PC-9 (cell line): ENCODE results near the gene FAM47E. TPM values are rescaled to one million over a fixed set of nuclear protein-coding genes. Genes with fewer than 3 reads are reported as not detected.
A peak's percentile ranks its signal among the peaks of the same experiment; 100 is the strongest.

Experiments used
- BruUV-seq: library from RNA; stranded (reverse); fragments of 400-500 nt; replicated peaks from 2 replicates; lab custom pipeline; 2021; lab: Mats Ljungman, UMichigan
- CTCF ChIA-PET: fragments of 300-600 bp; sonication (Branson Sonifier 250); formaldehyde crosslinking; loops from one replicate; lab custom pipeline; 2022; ENCODE audit warnings: antibody characterized with exemption; lab: Charles Lee
- POLR2A ChIA-PET: fragments of 300-600 bp; sonication (Branson Sonifier 250); formaldehyde crosslinking; loops from one replicate; lab custom pipeline; 2022; ENCODE audit warnings: antibody characterized with exemption; ENCODE audit not compliant: unreplicated experiment; lab: Charles Lee
- DNase-seq, 2 experiments: peaks; one replicate each; pipeline versions ENCODE4 v3.0.0 to v3.0.0-alpha.2; 2015 to 2022; ENCODE audit warnings: mixed read lengths in 1 of 2
- H2AFZ ChIP-seq: fragments of 200-600 bp; sonication (generic); 2 replicates; pipeline ENCODE4 v1.8.1; 2017; ENCODE audit warnings: antibody characterized with exemption
- H3F3A ChIP-seq: fragments of 200-600 bp; sonication (generic); 2 replicates; pipeline ENCODE4 v1.8.1; 2017; ENCODE audit warnings: antibody characterized with exemption, mild to moderate bottlenecking, low read depth; ENCODE audit not compliant: insufficient read depth
- H3K27ac ChIP-seq: fragments of 200-600 bp; sonication (generic); 2 replicates; pipeline ENCODE4 v1.6.1; 2016; ENCODE audit warnings: mixed run types
- H3K27me3 ChIP-seq: fragments of 200-600 bp; sonication (generic); 2 replicates; pipeline ENCODE4 v1.6.1; 2016; ENCODE audit warnings: low read depth, mixed run types; ENCODE audit not compliant: insufficient read depth
- H3K36me3 ChIP-seq: fragments of 200-600 bp; sonication (generic); 2 replicates; pipeline ENCODE4 v1.6.1; 2016; ENCODE audit warnings: low read depth, mixed run types
- H3K4me1 ChIP-seq: fragments of 200-600 bp; sonication (generic); replicated peaks from 2 replicates; pipeline ENCODE4 v1.6.1; 2016; ENCODE audit warnings: mixed run types; ENCODE audit not compliant: insufficient read depth
- H3K4me2 ChIP-seq: fragments of 200-600 bp; sonication (generic); 2 replicates; pipeline ENCODE4 v1.6.1; 2017; ENCODE audit warnings: mixed run types
- H3K4me3 ChIP-seq: fragments of 200-600 bp; sonication (generic); 2 replicates; pipeline ENCODE4 v1.6.1; 2016; ENCODE audit warnings: mixed run types
- H3K79me2 ChIP-seq: fragments of 200-600 bp; sonication (generic); 2 replicates; pipeline ENCODE4 v1.6.1; 2017; ENCODE audit warnings: low read depth, mixed run types
- H3K9me2 ChIP-seq: fragments of 200-600 bp; sonication (generic); 2 replicates; pipeline ENCODE4 v1.8.1; 2017; ENCODE audit warnings: mild to moderate bottlenecking; ENCODE audit not compliant: insufficient read depth
- H3K9me3 ChIP-seq: fragments of 200-600 bp; sonication (generic); 2 replicates; pipeline ENCODE4 v1.8.1; 2016; ENCODE audit warnings: low read depth; ENCODE audit not compliant: insufficient read depth
- H4K20me1 ChIP-seq: fragments of 200-600 bp; sonication (generic); 2 replicates; pipeline ENCODE4 v1.8.1; 2017; ENCODE audit not compliant: insufficient read depth
- EZH2 ChIP-seq: fragments of 200-600 bp; sonication (generic); IDR thresholded peaks from 2 replicates; pipeline ENCODE4 v1.8.0; 2017; ENCODE audit warnings: antibody characterized with exemption, low read depth
- intact Hi-C: fragments of 100-400 bp; cut with micrococcal nuclease; formaldehyde crosslinking; loops from one replicate; pipeline ENCODE4 v1.10.0; 2022; ENCODE audit not compliant: unreplicated experiment
- total RNA-seq: library from RNA; stranded (reverse); gene quantifications from 2 replicates; pipeline ENCODE4 v1.2.3, GENCODE V29; 2021
- TF ChIP-seq, protein P1 (sequence below): fragments of 200-600 bp; sonication (generic); conservative IDR thresholded peaks from 2 replicates; pipeline ENCODE4 v1.6.1; 2017; ENCODE audit warnings: mixed run types, antibody characterized with exemption, mild to moderate bottlenecking, moderate library complexity

The FAM47E gene
- total RNA-seq, 1 experiment from 2014 or later: 2.2 TPM

DNA sequence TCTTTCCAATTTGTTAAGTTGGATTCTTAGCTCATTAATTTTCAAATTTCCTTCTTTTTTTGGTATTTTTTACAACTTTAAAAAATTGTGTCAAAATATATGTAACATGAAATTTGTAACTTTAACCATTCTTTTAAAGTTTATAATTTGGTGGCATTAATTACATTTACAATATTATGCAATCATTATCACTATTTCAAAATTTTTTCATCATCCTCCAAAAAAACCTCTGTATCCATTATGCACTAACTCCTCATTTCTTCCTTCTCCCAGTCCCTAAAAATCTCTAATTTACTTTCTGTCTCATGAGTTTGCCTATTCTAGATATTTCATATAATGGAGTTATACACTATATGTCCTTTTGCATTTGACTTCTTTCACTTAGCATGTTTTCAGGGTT, 4.7 kb upstream of the FAM47E start:
- Histone ChIP-seq H4K20me1 (no peaks in the 10 kb centered on the region), H3K36me3 (no peaks in the 10 kb centered on the region), H3K27ac (no peak overlapping the region), H3K4me3 (no peak overlapping the region), H2AFZ (no peak overlapping the region), H3K27me3 (no peaks in the 10 kb centered on the region), H3K79me2 (no peaks in the 10 kb centered on the region), H3F3A (no peaks in the 10 kb centered on the region; the same call in 1 of the 2 replicates), H3K4me2 (no peak overlapping the region), H3K9me3 (no peaks in the 10 kb centered on the region), H3K4me1 (peaks cover 5% of the 10 kb centered on the region; the same call in 1 of the 2 replicates), H3K9me2 (no peaks in the 10 kb centered on the region; the same call in 1 of the 2 replicates)
- no TSS peak for BruUV-seq
- no peak for DNase-seq
- ChIA-PET POLR2A (no interaction called here), CTCF (no interaction called here)
- TF ChIP-seq EZH2: no peak
- TF ChIP-seq, protein P1, sequence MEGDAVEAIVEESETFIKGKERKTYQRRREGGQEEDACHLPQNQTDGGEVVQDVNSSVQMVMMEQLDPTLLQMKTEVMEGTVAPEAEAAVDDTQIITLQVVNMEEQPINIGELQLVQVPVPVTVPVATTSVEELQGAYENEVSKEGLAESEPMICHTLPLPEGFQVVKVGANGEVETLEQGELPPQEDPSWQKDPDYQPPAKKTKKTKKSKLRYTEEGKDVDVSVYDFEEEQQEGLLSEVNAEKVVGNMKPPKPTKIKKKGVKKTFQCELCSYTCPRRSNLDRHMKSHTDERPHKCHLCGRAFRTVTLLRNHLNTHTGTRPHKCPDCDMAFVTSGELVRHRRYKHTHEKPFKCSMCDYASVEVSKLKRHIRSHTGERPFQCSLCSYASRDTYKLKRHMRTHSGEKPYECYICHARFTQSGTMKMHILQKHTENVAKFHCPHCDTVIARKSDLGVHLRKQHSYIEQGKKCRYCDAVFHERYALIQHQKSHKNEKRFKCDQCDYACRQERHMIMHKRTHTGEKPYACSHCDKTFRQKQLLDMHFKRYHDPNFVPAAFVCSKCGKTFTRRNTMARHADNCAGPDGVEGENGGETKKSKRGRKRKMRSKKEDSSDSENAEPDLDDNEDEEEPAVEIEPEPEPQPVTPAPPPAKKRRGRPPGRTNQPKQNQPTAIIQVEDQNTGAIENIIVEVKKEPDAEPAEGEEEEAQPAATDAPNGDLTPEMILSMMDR: no peak
- intact Hi-C loops: no loop called here

DNA sequence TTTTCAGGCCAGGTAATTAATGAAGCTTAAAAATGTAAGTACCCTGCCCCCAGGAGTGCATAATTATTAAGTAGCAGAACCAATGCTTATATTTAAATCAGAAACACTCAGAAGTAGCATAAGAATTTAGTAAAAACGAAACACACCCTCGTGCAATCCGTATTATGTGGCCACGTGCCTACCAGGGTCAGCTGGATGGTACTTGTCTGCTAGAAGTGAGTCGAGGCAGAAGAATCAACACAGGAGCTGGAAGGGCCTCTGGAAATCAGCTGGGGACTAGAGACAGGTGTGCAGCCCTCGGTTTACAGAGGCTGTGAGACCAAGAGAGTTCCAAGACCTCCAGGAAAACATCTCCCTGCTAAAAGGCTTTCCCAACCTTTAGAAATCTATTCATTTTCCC, 559 bp upstream of the FAM47E start:
- POLR2A ChIA-PET: no interaction called here
- no TSS peak for BruUV-seq

DNA sequence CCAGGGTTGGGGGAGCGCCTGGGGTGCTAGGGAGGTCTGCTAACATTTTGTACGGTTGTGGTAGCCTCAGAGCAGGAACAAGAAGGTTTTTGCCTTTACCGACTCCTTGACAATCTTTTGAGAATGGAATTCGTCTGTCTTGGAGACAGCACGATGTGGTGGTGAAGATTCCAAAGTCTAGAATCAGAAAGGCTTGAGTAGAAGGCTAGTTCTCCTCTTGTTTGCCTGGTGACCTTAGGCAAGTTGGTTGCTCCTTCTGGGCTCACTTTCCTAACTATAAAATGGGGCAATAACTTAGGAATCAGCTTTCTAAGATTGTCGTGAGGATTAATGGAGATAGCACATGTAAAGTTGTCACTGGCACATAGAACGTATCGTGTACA, 741 bp downstream of the FAM47E start:
- Histone ChIP-seq H3K36me3 (no peaks in the 10 kb centered on the region), H4K20me1 (no peaks in the 10 kb centered on the region), H3K4me2 (no peak overlapping the region), H3K27ac (no peak overlapping the region), H3K4me1 (peaks cover 5% of the 10 kb centered on the region; the same call in 1 of the 2 replicates), H3K27me3 (no peaks in the 10 kb centered on the region), H3K79me2 (no peaks in the 10 kb centered on the region), H3K4me3 (no peak overlapping the region), H3F3A (no peaks in the 10 kb centered on the region; the same call in 1 of the 2 replicates), H3K9me2 (no peaks in the 10 kb centered on the region; the same call in 1 of the 2 replicates), H2AFZ (no peak overlapping the region; the same call in 1 of the 2 replicates), H3K9me3 (no peaks in the 10 kb centered on the region)
- CTCF ChIA-PET: no interaction called here
- intact Hi-C loops: loop anchor here (5.0 kb wide), 1 partner anchor 55 kb away; the partner anchor contains the start of gene STBD1
- TSS peak; percentile 52 for BruUV-seq
- TF ChIP-seq, protein P1: no peak
- TF ChIP-seq EZH2: no peak
- no peak for DNase-seq
- POLR2A ChIA-PET: no interaction called here

More for the DNA sequence above, 559 bp upstream of the FAM47E start:
- Histone ChIP-seq H2AFZ (peak overlapping the region; percentile 92), H4K20me1 (no peaks in the 10 kb centered on the region), H3K27me3 (no peaks in the 10 kb centered on the region), H3K9me3 (no peaks in the 10 kb centered on the region), H3K4me1 (peaks cover 5% of the 10 kb centered on the region; the same call in 1 of the 2 replicates), H3K9me2 (no peaks in the 10 kb centered on the region; the same call in 1 of the 2 replicates), H3K4me3 (peak overlapping the region; percentile 73), H3K4me2 (peak overlapping the region; percentile 82), H3K27ac (no peak overlapping the region), H3F3A (no peaks in the 10 kb centered on the region; the same call in 1 of the 2 replicates), H3K79me2 (no peaks in the 10 kb centered on the region), H3K36me3 (no peaks in the 10 kb centered on the region)
- TF ChIP-seq, protein P1: no peak
- TF ChIP-seq EZH2: no peak
- intact Hi-C loops: loop anchor here (1.0 to 5.0 kb wide), 4 partner anchors 38 to 128 kb away; partner anchors contain the start of genes SCARB2 and STBD1
- CTCF ChIA-PET: interaction anchor here (0.7 kb wide), 1 partner anchor 71 kb away, joined by 3 read pairs; no protein-coding TSS in a partner anchor
- no peak for DNase-seq
